ENCODE measurements around the gene APEH.

APEH gene

GRCh38 chr3:49673715-49674496 lies at the start of gene APEH:
Gene APEH, plus strand, starts transcription at chr3:49674351. Its CDS starts 51 bp downstream, at chr3:49674402.
- DNase-seq, result no peak

DNA sequence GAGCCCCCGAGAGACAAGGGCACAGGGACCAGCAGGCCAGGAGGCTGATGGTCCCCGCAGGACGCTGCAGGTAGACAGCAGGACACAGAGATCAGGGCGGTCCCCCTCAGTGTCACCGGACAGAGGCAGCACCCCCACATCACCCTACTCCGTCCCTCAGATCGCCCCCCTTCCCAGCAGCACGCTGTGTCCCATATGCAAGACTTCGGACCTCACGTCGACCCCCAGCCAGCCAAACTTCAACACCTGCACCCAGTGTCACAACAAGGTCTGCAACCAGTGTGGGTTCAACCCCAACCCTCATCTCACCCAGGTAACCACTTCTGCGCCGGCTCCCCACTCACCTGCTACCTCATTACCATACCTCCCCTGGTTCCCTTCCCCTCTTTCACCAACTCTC lies 49.1 kb upstream of the APEH start:
- DNase-seq, result no peak

- no peak for DNase-seq
Observed at GRCh38 chr3:49626101-49626581, 48.0 kb upstream of the APEH start.

GRCh38 chr3:49626796-49627195 lies 47.4 kb upstream of the APEH start:
- DNase-seq, result no peak

- DNase-seq, result no peak
Observed at GRCh38 chr3:49627634-49628033, 46.5 kb upstream of the APEH start.

GRCh38 chr3:49628249-49628648 lies 45.9 kb upstream of the APEH start:
- no peak for DNase-seq

- DNase-seq, result no peak
Observed at GRCh38 chr3:49629451-49629850, 44.7 kb upstream of the APEH start.

GRCh38 chr3:49629866-49630265 lies 44.3 kb upstream of the APEH start:
- DNase-seq, result no peak

- no peak for DNase-seq
Observed at GRCh38 chr3:49630784-49631183, 43.4 kb upstream of the APEH start.

GRCh38 chr3:49634736-49635135 lies 39.4 kb upstream of the APEH start:
- DNase-seq, result no peak

- no peak for DNase-seq
Observed at GRCh38 chr3:49636883-49637609, 37.1 kb upstream of the APEH start.

- no peak for DNase-seq
Observed at GRCh38 chr3:49638445-49638844, 35.7 kb upstream of the APEH start.

DNA sequence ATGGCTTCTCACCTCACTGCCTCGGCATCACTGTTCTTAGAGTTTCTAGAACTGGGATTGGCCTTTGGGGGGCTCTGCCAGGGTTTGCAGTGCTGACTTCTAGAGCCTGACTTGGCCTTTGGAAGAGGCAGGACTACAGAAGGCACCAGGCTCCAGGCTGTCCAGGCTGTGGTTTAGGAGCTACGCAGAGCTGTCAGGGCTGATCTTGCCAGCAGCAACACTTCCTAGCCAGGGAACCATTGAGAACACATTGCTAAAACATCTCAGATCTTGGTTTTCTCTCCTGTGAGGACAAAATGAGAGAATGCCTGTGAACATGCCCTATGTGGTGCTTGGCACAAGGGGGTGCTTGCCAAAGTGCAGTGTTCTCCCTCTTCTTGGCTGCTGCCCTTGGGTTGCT lies 34.6 kb upstream of the APEH start:
- no peak for DNase-seq

GRCh38 chr3:49641292-49641691 lies 32.9 kb upstream of the APEH start:
- no peak for DNase-seq

- no peak for DNase-seq
Observed at GRCh38 chr3:49641921-49642707, 32.0 kb upstream of the APEH start.

DNA sequence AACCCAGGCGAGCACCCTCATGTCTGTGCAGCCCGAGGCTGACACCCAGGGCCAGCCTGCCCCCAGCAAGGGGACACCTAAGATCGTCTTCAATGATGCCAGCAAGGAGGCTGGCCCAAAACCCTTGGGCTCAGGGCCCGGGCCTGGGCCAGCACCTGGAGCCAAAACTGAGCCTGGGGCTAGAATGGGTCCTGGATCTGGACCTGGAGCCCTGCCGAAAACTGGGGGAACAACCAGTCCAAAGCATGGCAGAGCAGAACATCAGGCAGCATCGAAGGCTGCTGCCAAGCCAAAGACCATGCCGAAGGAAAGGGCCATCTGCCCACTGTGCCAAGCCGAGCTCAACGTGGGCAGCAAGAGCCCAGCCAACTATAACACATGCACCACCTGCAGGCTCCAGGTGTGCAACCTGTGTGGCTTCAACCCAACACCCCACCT lies 31.4 kb upstream of the APEH start:
- no peak for DNase-seq

DNA sequence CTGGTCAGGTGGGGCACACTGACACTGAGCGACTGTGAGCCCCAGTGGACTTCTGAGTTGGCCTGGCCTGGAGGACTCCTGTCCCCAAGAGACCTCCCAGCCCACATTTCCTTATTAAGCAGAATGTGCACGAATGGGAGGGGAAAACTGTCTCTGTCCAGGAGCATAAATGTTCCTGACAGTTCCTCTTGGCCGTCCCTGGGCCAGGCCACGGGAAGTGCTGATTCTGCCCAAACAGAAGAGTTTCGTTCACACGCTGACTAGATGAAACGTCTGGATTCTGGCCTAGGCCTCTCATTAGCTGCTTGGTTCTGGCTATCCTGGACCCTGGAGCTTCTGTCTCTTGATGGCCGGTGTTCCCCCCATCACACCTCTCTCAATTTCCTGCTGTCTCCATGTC lies 29.5 kb upstream of the APEH start:
- no peak for DNase-seq

DNA sequence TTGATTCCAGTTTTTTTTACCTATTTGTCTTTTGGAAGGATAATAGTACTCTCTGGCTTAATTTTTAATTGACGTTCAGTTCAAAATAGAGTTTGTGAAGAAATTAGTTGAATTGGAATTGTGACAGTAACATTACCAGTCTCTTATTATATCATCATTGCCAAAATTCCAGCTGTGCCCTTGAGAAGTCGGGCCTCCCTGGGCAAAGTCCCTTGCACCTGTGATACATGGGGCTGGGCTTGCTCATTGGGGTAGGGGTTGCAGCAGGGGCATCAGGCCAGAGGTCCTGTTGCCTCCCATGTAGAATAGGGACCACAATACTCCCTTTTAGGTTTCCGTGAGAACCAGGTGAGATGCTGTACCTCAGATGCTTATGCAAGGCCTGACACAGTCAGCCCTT lies 27.9 kb upstream of the APEH start:
- DNase-seq, result no peak

GRCh38 chr3:49647741-49648140 lies 26.4 kb upstream of the APEH start:
- peak; percentile 53 to 65 for DNase-seq

GRCh38 chr3:49648354-49649019 lies 25.7 kb upstream of the APEH start:
- no peak for DNase-seq

GRCh38 chr3:49649576-49649975 lies 24.6 kb upstream of the APEH start:
- no peak for DNase-seq

GRCh38 chr3:49650177-49650576 lies 24.0 kb upstream of the APEH start:
- DNase-seq, result no peak

DNA sequence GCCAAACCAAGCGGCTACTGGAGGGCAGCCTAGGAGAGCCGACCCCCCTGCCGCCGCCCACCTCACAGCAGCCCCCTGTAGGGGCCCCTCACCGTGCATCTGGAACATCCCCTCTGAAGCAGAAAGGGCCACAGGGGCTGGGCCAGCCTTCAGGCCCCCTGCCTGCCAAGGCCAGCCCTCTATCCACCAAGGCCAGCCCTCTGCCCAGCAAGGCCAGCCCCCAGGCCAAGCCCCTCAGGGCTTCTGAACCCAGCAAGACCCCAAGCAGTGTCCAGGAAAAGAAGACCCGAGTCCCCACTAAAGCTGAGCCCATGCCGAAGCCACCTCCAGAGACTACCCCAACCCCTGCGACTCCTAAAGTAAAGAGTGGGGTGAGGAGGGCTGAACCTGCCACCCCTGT lies 23.5 kb upstream of the APEH start:
- DNase-seq, result no peak

Data from SHP77 (cell line).